Measurements from ENCODE around the gene PPA1. TPM values are rescaled to one million over a fixed set of nuclear protein-coding genes. Genes with fewer than 3 reads are reported as not detected.

Gene PPA1
- total RNA-seq, 1 donor from 2014 or later: 374 TPM

Other genes with a start within 250 kb of the PPA1 start
- 3.4 and 3.5 TPM in 2 replicates for gene MACROH2A2, start 180.6 kb downstream of the PPA1 start, total RNA-seq
- gene AIFM2, start 100.6 kb downstream of the PPA1 start, total RNA-seq: 7.1 and 7.3 TPM in 2 replicates
- 12.6 and 12.7 TPM in 2 replicates for gene TYSND1, start 86.7 kb downstream of the PPA1 start, total RNA-seq
- 117 TPM in 2 replicates for gene SAR1A, start 62.9 kb downstream of the PPA1 start, total RNA-seq
- gene NPFFR1, start 50.6 kb upstream of the PPA1 start, total RNA-seq: not detected in 2 replicates
- gene LRRC20, start 149.2 kb upstream of the PPA1 start, total RNA-seq: 14.6 and 14.9 TPM in 2 replicates
- gene EIF4EBP2, start 170.7 kb upstream of the PPA1 start, total RNA-seq: 36.6 and 37.7 TPM in 2 replicates
- not detected in 2 replicates for gene NODAL, start 208.3 kb upstream of the PPA1 start, total RNA-seq
- 0.83 and 0.88 TPM in 2 replicates for gene PALD1, start 245.3 kb upstream of the PPA1 start, total RNA-seq